SKM-1 (cell line): ENCODE measurements around the gene DNM1.
"Not testable (repeated sequence)": the region's sequence is repeated elsewhere in the genome, so short reads cannot be mapped to it uniquely, and the experiment has no call there.

Experiments
- DNase-seq: peaks from one replicate; lab custom pipeline; 2025; ENCODE audit not compliant: unreplicated experiment; lab: John Stamatoyannopoulos, UW

The DNM1 gene

DNA sequence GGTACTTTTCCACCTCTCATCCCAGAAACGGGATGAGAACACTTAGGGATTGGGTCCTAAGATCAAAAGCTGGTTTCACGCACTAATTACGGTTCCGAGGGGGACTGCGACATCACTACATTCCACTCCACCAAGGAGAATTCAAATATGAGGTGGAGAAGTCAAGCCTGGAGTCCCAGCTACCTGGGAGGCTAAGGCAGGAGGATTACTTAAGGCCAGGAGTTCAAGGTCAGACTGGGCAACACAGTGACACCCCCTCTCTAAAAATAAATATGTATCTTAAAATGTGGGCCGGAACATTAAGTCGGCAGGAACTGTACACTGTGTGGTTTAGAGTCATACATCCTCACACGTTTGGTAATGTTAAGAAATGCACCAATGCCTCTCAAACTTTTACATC, 71.1 kb downstream of the DNM1 start:
- DNase-seq, result no peak

GRCh38 chr9:128275198-128276007, 72.2 kb downstream of the DNM1 start, which contains the start of gene GOLGA2:
Gene GOLGA2 (minus strand): TSS chr9:128276007. CDS start chr9:128275976, 31 bp downstream.
- DNase-seq, result no peak

- DNase-seq, result peak; percentile 98
Measured at GRCh38 chr9:128276008-128276573, 72.9 kb downstream of the DNM1 start, which contains the start of gene SWI5. Gene SWI5 (plus strand): TSS chr9:128276276.

- no peak for DNase-seq
Measured at GRCh38 chr9:128276574-128277270, 73.5 kb downstream of the DNM1 start.

DNA sequence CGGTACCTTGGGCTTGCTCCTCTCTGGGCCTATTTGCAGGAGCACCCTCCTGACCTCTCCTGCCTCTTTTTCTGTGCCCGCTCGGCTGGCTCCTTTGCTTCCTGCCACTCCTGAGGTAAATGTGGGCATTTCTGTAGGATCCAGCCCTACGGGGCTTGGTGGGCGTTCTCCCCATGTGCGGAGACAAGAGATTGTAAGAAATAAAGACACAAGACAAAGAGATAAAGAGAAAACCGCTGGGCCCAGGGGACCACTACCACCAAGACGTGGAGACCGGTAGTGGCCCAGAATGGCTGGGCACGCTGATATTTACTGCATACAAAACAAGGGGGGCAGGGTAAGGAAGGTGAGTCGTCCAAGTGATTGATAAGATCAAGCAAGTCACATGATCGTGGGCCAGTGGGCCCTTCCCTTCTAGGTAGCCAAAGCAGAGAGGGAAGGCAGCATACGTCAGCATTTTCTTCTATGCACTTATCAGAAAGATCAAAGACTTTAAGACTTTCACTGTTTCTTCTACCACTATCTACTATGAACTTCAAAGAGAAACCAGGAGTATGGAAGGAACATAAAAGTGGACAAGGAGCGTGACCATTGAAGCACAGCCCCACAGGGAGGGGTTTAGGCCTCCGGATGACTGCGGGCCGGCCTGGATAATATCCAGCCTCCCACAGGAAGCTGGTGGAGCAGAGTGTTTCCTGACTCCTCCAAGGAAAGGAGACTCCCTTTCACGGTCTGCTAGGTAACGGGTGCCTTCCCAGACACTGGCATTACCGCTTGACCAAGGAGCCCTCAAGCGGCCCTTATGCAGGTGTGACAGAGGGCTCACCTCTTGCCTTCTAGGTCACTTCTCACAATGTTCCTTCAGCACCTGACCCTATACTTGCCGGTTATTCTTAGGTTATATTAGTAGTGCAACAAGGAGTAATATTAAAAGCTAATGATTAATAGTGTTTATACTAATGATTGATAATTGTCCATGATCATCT, 76.2 kb downstream of the DNM1 start:
- not testable (repeated sequence) for DNase-seq

GRCh38 chr9:128280084-128280622, 77.0 kb downstream of the DNM1 start:
- peak; percentile 29 for DNase-seq

DNA sequence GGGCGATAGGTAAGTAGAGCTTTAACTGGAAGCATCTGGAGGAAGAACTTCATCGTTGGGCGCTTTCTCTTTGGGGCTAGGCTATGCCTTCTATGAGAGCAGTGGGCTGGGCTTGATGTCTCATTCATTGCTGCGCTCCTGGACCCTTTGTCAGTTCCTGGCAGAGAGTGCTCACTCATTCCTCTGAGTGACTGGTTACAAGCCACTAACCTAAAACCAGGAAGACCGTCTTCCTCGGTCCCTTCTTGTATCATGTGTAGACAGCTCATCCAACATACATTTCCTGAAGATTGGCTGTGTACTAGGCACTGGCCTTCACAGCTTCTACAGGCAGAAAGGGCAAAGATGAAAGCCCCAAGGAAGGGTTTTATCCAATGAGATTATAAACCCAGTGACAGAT, 79.3 kb downstream of the DNM1 start:
- DNase-seq, result no peak

GRCh38 chr9:128285033-128285784, 82.0 kb downstream of the DNM1 start:
- no peak for DNase-seq

GRCh38 chr9:128286440-128286839, 83.3 kb downstream of the DNM1 start:
- DNase-seq, result no peak

GRCh38 chr9:128288273-128289004, 85.3 kb downstream of the DNM1 start:
- DNase-seq, result no peak

DNA sequence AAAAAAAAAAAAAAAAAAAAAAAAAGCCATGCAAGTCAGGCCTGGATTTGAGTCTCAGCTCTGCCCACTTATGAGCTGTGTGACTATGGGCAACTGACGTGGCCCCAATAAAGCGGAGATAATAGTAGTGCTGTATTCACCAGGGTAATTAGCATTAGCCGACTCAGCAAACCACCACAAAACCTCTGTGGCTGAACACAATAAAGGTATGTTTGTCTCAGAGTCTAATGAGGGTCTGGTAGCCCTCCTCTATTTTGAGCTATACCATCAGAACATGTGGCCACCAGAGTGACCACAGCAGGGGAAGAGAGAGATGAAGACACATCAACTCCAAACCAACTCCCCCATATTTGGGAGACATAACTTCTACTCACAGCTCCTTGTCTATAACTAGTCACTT, 88.8 kb downstream of the DNM1 start:
- no peak for DNase-seq

- no peak for DNase-seq
Measured at GRCh38 chr9:128293091-128293490, 89.9 kb downstream of the DNM1 start.

DNA sequence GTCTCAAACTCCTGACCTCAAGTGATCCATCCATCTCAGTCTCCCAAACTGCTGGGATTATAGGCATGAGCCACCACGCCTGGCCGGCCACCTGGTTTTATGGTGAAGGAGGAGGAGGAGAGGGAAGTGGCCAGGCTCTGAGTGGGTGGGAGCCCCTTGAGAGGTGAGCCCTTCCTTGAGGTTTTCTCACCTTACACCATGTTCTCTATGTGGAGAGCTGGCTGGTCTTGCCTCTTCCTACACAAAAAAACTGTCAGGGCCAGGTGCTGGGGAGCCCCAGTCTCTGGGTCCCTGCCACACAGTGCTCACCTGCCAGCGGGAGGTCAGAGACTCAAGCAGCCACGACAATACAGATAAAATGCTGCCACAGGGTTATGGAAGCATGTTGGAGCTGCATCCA, 91.0 kb downstream of the DNM1 start:
- DNase-seq, result no peak

DNA sequence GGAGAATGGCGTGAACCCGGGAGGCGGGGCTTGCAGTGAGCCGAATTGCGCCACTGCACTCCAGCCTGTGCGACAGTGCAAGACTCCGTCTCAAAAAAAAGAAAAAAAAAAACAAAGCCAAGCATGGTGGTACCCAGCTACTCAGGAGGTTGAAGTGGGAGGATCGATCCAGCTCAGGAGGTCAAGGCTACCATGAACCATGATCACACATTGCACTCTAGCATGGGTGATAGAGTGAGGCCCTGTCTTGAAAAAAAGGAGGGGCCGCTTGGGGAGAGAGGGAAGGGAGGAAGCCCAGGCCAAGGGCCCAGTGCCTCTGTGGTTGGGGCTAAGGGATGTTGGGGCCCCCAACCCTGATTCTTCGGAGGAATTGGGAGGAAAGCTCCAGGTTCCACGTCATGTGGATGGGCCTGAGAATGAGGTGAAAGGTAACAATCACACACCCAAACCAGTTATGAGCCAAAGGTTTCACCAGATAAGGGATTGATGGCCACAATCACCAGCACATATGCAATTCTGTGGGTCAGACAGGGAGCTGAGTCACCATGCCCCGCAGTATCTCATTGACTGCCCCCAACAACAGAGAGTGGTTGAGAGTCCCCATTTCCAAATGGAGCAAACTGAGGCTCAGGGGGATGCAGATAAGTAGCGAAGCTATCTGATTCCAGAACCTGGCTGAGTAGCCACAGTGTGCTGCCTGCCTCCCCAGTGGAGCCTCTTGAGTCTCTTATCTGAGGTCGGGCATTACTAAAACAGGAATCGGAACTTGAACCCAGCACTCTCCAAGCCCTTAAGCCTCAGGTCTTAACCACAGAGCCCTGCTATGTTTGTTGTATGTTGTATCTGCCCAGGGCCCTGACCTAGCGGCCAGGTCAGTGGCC, 93.4 kb downstream of the DNM1 start:
- no peak for DNase-seq

DNA sequence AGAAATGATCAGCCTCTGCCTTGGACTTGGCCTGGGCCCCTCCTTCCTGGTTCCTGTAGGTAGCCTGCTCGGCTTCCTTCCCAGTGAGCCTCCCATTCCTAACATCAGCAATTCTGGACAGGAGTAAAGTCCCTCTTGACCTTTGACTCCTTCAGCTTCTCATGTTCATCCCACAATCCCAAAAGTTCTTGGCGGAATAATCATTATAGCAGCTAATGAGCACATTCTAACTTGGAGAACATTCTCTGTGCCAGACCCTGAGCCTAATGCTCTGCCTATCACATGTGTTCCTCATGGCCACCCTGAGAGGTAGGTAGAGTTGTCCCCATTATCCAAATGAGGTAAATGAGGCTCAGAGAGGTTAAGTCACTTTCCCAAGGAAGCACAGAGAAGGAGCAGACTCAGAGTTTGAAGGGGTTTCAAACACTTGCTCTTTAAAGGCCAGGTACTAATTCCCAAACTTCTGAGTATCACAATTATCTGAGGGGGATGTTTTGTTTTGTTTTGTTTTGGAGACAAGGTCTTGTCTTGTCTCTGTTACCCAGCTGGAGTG, 94.1 kb downstream of the DNM1 start:
- no peak for DNase-seq

GRCh38 chr9:128298535-128299482, 95.6 kb downstream of the DNM1 start:
- DNase-seq, result no peak
